Fibroblast of skin of right biceps (primary cell): ENCODE results near the gene VAT1L.
"Not testable (repeated sequence)": the region's sequence is repeated elsewhere in the genome, so short reads cannot be mapped to it uniquely, and the experiment has no call there.

Experiments used
- DNase-seq: peaks from one replicate; pipeline ENCODE4 v3.0.0-alpha.2; 2013

Gene VAT1L

GRCh38 chr16:77918809-77919707 is 130.7 kb downstream of the VAT1L start:
- peak; percentile 25 for DNase-seq

DNA sequence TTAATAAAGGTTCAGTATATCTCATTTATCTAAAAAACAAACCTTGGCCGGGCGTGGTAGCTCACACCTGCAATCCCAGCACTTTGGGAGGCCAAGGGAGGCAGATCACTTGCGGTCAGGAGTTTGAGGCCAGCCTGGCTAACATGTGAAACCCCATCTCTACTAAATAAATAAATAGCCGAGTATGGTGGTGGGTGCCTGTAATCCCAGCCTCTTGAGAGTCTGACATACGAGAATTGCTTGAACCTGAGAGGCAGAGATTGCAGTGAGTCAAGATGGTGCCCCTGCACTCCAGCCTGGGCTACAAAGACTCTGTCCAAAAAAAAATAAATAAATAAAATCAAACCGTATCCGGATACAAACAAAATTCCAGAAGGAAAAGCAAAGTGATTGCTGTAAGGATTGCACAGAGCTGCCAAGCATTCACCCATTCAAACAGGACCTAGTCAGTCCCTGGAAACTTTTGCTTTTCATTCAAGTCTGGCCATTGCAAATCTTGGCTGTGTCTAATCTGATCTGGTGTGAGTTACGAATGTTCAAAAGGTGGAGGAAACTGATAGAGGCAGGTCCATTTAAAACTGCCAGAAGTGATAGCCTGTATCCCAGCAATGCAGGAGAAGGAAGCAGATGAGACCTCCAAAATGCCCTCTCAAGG is 131.5 kb downstream of the VAT1L start:
- DNase-seq: no peak

DNA sequence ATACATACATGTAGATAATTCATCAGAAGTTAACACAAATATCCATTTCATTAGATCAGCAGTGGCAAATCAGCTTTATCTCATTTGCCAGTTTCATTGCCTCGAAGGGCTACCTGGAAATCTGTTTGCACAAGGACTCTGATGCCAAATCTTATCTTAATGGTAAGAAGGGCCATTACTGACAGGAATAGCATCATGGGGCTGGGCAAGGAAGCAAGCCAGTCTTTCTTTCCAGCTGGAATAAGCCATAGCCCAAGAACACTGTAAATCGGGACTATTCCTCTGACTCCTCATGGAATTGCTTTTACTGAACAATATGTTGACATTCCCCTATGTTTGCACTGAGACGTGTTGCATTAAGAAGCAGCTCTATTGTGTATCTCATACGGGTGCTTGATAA is 132.6 kb downstream of the VAT1L start:
- DNase-seq: no peak

DNA sequence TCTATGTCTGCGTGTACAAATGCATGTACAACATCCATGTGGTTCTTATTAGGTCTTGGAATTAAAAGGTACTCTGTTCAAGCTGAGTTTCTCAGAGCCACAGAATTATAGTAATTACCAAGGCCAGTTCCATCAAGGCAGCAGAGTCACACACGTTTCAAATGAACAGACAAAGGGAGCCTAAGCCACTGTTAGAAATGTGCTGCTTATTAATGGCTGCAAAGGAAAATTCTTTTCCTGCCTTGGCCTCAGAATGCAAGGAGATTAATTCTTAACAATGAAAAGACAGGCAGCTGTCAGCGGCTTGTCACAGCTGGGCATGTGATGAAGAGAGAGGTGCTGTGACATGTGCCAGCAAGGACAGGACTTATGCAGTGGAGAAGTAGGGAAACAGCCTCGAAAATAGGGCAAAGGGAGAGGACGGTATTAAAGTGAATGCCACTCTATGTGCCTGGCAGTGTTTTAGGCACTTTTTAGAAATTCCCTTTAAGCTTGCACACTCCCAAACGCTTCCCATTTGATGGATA is 133.9 kb downstream of the VAT1L start:
- DNase-seq: no peak

DNA sequence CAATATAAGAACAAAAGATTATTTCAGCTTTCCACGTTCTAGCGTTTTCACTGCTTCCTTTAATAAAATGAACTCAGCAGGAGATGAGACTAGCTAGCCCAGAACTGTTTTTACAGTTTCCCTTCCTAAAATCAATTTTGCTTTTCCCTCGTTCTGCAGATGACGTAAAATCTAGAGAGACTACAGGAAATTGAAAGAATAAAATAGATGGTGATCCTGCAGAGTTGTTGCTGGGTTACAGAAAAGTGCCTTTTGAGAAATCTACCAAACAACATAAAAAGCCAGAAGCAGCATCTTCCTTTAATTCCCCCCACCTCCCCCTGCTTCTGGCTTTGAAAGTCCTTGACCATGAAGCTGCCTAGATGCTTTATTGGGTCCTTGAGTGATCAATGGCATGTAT is 137.2 kb downstream of the VAT1L start:
- DNase-seq: no peak

DNA sequence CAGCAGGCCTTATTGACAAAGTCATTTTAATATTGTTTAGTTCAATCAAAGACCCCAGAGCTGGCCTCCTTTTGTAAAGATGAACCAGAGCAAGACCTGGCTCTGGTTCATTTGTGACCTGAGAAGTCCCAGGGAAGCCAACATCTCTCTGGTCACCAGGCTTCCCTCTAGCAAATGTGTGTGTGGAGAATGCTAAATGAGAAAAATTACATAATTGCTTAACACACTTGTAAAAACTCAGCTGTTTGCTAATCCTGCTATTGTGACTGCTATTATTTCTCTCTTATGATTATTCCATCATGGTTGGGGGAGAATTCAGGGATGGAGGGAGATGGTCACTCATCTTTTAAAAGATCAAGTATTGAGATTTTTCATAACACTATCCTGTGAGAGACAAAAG is 139.7 kb downstream of the VAT1L start:
- DNase-seq: no peak

DNA sequence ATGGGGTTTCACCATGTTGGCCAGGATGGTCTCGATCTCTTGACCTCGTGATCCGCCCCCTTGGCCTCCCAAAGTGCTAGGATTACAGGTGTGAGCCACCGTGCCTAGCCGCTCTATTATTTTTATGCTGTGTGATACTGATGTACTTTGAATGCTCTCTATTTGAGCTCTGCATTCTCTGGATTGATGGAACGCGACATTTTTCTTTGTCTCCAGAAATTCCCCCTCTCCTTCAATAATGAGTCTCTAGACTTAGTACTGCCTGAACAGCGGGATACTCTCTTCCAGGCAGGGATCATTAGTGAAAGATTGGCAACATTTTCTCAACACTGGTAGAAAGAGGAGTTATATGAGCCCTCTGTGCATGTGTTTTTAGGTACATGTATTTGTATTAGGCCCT is 140.6 kb downstream of the VAT1L start:
- DNase-seq: no peak

DNA sequence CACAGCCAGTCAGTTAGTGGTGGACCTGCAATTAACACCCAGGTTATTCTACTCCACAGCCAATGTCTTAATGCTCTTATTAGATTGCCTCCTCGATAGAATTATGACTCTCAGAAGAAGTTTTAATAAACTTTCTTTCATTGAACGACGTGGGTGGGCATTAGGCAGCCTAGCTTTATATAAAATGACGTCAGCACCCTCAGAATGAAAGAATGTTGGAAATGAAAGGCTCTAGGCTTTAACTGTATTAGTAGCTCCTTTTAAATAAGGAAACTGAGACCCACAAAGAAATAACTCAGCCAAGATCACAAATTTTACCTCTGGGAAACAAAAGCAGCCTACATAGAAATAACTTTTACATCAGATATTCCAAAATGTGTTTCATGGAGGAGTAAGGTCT is 142.7 kb downstream of the VAT1L start:
- DNase-seq: no peak

DNA sequence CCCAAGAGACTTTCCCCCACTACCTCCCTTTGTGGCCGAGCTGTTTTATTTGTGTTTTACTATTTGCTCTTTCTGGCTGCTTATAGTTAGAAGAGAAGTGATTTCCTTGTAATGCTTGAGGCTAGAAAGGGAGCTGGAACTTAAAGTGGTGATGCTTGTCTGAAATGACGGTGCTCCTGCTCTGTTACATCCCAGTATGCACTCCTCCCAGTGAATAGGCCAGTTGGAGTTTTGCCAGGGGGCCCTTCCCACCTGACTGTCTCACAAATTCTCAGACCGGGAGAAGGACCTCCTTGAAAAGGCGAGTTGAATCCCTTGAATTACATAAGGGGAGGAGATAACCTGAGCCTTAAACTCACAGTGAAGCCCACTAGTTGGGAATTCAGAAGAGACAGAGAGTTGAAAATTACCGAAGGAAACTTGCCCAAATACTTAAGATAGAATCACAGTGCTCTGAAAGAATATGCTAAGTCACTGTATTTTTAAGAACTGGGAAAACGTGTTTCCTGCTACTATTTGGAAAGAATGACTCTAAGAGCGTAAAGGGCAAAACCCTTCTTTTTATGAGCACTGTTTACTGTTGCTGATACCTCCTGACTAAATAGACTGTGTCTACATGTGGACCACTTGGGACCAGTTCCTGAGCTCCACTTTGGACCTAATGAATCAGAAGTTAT is 149.2 kb downstream of the VAT1L start:
- DNase-seq: no peak

DNA sequence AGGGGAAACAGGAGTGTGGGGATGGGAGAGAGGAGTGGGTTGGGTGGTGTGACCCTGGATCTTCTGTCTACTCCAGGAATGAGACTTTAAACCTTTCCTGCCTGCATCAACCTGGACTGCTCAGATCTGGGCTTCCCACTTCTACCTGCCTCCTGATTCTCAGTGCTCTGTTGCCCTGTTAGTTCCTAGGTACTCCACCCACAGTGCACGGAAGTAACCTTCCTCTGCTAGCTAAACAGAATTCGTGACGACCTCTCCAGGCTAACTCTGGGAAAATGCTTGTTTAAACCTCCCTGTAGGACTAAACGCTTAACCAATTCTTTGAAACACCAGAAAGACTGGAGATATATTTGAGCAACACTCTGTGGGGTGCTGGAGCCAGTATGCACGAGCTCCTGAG is 150.5 kb downstream of the VAT1L start:
- no peak for DNase-seq

DNA sequence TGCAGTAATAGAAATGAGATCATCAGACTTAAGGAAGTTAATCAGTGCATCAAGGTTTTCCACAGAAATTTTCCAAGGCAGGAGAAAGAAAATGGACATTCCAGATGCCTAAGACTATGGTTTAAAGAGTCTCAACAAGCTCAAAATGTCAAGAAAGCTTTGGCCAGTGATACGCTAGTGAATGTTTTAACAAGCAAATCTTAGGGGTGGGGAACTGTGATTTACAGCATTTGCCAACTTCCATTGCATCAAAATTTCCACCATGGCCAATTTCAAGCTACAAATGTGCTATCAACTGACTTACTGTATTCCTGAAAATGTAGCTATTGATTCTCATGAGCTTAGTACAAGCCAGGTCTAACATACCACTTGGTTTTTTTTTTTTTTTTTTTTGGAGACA is 151.6 kb downstream of the VAT1L start:
- no peak for DNase-seq

DNA sequence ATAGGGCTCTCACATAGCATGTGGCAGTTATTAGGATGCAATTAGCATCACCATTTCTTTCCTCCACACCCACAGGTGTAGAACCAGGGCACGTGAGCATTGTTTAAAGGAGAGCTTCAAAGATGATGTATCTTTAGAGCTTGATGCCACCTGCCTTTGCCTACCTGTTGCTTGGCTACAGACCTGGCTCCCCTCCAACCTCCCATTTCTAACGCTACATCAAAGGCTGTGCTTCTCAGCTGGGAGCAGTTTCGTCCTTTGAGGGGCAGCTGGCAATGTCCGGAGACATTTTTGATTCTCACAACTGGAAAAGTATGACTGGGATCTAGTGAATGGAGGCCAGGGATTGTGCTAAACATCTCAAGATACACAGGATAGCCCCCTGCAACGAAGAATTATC is 155.4 kb downstream of the VAT1L start:
- no peak for DNase-seq

DNA sequence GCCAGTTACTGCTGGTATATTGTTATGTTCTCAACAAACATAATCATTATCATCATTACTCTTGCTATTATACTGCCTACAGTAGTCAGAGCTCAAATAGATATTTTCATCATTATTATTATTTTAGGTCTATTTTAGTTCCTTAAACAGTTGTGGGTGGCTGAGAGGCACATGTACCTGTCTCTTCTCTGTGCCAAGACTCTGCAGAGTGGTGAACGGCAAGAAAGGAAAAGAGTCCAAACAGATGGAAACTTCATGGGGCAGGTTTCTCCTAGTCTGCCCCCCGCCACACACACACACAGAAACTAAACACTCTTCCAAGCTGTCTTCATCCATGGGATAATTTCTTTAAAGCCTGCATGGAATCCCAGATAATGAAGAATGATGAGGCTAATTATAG is 156.3 kb downstream of the VAT1L start:
- DNase-seq: no peak

DNA sequence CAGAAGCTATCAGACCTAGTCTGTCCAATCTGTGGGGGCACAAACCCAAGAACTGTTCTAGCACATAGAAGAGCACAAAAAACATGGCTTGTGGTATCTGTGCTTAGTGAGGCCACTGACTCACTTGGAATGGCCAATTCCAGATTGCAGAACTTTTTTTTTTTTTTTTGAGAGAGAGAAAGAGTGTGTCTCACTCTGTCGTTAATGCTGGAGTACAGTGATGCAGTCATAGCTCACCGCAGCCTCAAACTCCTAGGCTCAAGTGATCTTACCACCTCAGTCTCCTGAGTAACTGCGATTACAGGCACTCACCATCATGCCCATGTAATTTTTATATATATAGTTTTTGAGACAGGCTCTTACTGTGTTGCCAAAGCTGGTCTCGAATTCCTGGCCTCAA is 156.8 kb downstream of the VAT1L start:
- peak; percentile 9 for DNase-seq

- DNase-seq: no peak
These were observed 158.5 kb downstream of the VAT1L start for GRCh38 chr16:77946823-77947222.

GRCh38 chr16:77947590-77947989 is 159.2 kb downstream of the VAT1L start:
- DNase-seq: not testable (repeated sequence)

DNA sequence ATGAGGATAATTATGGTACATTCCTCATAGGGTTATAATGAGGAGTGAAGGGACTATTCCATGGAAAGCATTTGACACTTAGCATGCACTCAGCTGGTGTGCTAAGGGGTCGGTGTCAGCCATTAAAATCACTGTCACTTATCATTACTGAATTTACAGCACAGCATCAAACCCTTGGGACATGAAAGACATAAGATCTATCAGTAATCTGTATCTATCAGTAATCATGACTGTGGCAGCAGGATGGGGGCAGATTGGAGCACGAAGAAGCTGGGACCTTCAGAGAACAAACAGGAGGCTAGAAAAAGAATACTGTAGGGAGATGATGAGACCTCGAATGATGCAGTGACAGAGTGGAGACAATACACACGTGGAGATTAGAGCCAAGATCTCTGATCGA is 160.5 kb downstream of the VAT1L start:
- DNase-seq: no peak

DNA sequence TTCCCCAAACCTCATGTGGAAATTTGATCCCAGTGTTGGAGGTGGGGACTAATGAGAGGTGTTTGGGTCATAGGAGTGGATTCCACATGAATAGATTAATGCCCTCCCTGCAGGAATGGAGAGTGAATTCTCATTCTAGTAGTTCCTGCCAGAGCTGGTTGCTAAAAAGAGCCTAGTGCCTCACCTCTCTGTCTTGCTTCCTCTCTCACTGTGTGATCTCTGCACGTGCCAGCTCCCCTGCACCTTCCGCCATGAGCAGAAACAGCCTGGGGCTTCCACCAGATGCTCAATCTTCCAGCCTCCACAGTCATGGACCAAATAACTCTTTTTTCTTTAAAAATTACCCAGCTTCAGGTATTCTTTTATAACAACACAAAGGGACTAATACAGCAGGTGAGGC is 161.1 kb downstream of the VAT1L start:
- DNase-seq: no peak

DNA sequence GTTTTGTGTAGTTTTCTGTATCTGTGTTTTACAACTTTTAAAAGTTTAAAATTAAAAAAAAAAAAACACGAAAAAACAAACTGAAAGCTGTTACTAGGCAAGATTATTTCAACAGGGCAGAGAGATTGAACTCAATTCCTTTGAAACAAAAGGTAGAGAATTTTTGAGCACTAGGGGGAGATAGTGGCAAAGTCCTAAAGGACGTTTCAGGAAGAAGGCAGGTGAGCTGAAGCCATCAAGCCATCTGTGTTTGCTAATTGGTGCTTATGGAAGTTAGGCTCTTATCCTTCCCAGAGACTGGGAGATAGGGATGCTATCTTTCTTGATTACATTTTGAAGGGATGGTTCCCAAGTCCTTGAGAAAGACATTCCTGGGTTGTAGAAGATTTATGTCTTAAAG is 163.4 kb downstream of the VAT1L start:
- DNase-seq: no peak

DNA sequence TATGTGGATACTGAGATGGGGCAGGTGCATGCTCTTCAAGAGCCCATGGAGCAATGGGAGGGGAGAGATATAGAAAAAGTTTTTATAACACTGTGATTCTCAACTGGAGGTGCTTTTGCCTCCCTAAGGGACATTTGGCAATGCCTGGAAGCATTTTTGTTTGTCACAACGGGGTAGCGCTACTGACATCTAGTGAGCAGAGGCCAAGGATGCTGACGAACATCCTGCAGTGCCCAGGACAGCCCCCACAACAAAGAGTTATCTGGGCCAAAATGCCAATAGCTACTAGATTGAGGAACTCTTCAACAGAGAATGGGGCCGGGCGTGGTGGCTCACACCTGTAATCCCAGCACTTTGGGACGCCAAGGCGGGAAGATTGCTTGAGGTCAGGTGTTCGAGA is 166.8 kb downstream of the VAT1L start:
- no peak for DNase-seq

GRCh38 chr16:77956231-77956630 is 167.9 kb downstream of the VAT1L start:
- no peak for DNase-seq

GRCh38 chr16:77960766-77961165 is 172.4 kb downstream of the VAT1L start:
- DNase-seq: no peak

GRCh38 chr16:77961814-77962213 is 173.4 kb downstream of the VAT1L start:
- peak; percentile 54 for DNase-seq

DNA sequence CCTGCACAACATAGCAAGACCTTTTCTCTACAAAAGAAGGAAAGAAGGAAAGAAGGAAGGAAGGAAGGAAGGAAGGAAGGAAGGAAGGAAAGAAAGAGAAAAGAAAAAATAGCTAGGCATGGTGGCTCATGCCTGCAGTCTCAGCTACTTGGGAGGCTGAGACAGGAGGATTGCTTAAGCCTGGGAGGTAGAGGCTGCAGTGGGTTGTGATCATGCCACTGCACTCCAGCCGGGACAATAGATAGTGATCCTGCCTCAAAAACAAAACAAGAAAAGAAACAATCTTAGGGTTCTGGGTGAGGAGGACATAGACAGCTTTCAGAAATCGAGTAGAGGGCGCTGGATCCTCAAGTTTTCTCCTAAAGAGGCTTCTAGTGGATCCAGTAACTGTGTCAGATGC is 174.3 kb downstream of the VAT1L start:
- no peak for DNase-seq
